ENCODE data around the gene DEPDC5.
A peak's percentile ranks its signal among the peaks of the same experiment; 100 is the strongest.
"Not testable (repeated sequence)": the region's sequence is repeated elsewhere in the genome, so short reads cannot be mapped to it uniquely, and the experiment has no call there.

The DEPDC5 gene

GRCh38 chr22:31749636-31750364, 4.0 kb upstream of the DEPDC5 start, which contains the start of gene PRR14L:
TSS of gene PRR14L (minus strand) at chr22:31750132. CDS start at chr22:31738860, 11,272 bp downstream.
- peak; percentile 79 for ATAC-seq
- DNase-seq: peak; percentile 100

GRCh38 chr22:31750365-31751284, 3.2 kb upstream of the DEPDC5 start:
- ATAC-seq (no peak), DNase-seq (no peak)

GRCh38 chr22:31752096-31752847, 1.5 kb upstream of the DEPDC5 start:
- ATAC-seq (no peak), DNase-seq (no peak)

GRCh38 chr22:31753005-31753633, 700 bp upstream of the DEPDC5 start:
- ATAC-seq: no peak
- peak; percentile 33 for DNase-seq

- ATAC-seq (no peak), DNase-seq (no peak)
Observed at GRCh38 chr22:31754813-31755212, 994 bp downstream of the DEPDC5 start.

GRCh38 chr22:31757265-31757664, 3.4 kb downstream of the DEPDC5 start:
- DNase-seq: no peak
- no peak for ATAC-seq

GRCh38 chr22:31758860-31759259, 5.0 kb downstream of the DEPDC5 start:
- ATAC-seq: not testable (repeated sequence)

GRCh38 chr22:31764785-31765184, 11.0 kb downstream of the DEPDC5 start:
- no peak for ATAC-seq
- DNase-seq: no peak

More at GRCh38 chr22:31758860-31759259, 5.0 kb downstream of the DEPDC5 start:
- DNase-seq: not testable (repeated sequence)

- no peak for ATAC-seq
- no peak for DNase-seq
Observed at GRCh38 chr22:31768422-31769059, 14.7 kb downstream of the DEPDC5 start.

- DNase-seq: no peak
- ATAC-seq: no peak
Observed at GRCh38 chr22:31773416-31773815, 19.6 kb downstream of the DEPDC5 start.

- ATAC-seq (no peak), DNase-seq (no peak)
Observed at GRCh38 chr22:31776231-31776630, 22.4 kb downstream of the DEPDC5 start.

GRCh38 chr22:31789803-31790202, 36.0 kb downstream of the DEPDC5 start:
- no peak for ATAC-seq
- no peak for DNase-seq

GRCh38 chr22:31790240-31790639, 36.4 kb downstream of the DEPDC5 start:
- ATAC-seq (no peak), DNase-seq (no peak)

- not testable (repeated sequence) for ATAC-seq, DNase-seq
Observed at GRCh38 chr22:31799358-31799757, 45.5 kb downstream of the DEPDC5 start.

GRCh38 chr22:31800065-31800464, 46.2 kb downstream of the DEPDC5 start:
- ATAC-seq (no peak), DNase-seq (no peak)

- not testable (repeated sequence) for ATAC-seq, DNase-seq
Observed at GRCh38 chr22:31800861-31801260, 47.0 kb downstream of the DEPDC5 start.

- ATAC-seq: no peak
Observed at GRCh38 chr22:31802575-31802974, 48.8 kb downstream of the DEPDC5 start.

GRCh38 chr22:31806751-31807150, 52.9 kb downstream of the DEPDC5 start:
- ATAC-seq (no peak), DNase-seq (no peak)

More at GRCh38 chr22:31802575-31802974, 48.8 kb downstream of the DEPDC5 start:
- DNase-seq: no peak

GRCh38 chr22:31812977-31813605, 59.3 kb downstream of the DEPDC5 start:
- ATAC-seq (no peak), DNase-seq (no peak)

GRCh38 chr22:31813898-31814297, 60.1 kb downstream of the DEPDC5 start:
- not testable (repeated sequence) for ATAC-seq, DNase-seq

GRCh38 chr22:31814942-31815341, 61.1 kb downstream of the DEPDC5 start:
- no peak for ATAC-seq
- DNase-seq: no peak
